ENCODE results near the gene XIRP1.

Gene XIRP1, protein sequence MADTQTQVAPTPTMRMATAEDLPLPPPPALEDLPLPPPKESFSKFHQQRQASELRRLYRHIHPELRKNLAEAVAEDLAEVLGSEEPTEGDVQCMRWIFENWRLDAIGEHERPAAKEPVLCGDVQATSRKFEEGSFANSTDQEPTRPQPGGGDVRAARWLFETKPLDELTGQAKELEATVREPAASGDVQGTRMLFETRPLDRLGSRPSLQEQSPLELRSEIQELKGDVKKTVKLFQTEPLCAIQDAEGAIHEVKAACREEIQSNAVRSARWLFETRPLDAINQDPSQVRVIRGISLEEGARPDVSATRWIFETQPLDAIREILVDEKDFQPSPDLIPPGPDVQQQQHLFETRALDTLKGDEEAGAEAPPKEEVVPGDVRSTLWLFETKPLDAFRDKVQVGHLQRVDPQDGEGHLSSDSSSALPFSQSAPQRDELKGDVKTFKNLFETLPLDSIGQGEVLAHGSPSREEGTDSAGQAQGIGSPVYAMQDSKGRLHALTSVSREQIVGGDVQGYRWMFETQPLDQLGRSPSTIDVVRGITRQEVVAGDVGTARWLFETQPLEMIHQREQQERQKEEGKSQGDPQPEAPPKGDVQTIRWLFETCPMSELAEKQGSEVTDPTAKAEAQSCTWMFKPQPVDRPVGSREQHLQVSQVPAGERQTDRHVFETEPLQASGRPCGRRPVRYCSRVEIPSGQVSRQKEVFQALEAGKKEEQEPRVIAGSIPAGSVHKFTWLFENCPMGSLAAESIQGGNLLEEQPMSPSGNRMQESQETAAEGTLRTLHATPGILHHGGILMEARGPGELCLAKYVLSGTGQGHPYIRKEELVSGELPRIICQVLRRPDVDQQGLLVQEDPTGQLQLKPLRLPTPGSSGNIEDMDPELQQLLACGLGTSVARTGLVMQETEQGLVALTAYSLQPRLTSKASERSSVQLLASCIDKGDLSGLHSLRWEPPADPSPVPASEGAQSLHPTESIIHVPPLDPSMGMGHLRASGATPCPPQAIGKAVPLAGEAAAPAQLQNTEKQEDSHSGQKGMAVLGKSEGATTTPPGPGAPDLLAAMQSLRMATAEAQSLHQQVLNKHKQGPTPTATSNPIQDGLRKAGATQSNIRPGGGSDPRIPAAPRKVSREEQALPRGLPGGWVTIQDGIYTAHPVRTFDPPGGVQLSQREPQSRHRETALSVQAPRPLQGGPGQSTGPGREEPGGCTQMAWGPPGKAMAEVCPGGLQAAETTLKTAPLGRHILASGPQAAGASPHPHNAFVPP (N-terminal part only)

DNA sequence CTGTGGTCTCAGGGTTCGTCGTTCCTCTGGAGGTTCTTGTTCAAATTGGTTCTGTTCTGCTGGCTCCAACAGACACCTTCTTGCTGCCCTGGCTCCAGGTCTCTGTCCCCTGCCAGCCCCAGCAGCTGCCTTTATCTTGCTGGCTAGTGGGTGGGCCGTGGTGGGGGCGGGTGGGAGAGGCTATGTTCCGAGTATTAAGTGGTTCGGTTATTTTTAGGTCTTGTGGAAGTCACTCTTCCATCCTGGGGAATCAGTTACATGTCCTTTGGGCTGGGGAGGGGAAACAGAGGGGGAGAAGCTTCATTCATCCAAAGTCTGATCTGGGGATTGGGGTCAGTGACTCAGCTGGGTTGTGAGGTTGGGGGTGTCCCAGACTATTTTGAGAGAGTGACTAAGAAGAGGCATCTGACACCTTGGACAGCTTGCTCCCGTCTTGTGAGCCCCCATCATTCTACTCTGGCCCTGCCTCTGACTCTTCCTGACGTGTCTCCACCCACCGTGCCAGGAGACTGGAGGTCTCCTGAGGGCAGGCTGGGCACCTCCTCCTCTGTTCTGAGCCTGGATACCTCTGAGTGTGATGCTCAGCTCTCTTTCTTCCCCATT, at the start of gene XIRP1:
Gene XIRP1 (minus strand): TSS at position 106 of the 603 bp plus-strand sequence. CDS start 3,150 bp downstream, outside the sequence.
- TF ChIP-seq EZH2 (optimal IDR thresholded peaks at IDR 0.05; ENCODE audit: low read depth, low read length): no peak
- TF ChIP-seq, protein P1, sequence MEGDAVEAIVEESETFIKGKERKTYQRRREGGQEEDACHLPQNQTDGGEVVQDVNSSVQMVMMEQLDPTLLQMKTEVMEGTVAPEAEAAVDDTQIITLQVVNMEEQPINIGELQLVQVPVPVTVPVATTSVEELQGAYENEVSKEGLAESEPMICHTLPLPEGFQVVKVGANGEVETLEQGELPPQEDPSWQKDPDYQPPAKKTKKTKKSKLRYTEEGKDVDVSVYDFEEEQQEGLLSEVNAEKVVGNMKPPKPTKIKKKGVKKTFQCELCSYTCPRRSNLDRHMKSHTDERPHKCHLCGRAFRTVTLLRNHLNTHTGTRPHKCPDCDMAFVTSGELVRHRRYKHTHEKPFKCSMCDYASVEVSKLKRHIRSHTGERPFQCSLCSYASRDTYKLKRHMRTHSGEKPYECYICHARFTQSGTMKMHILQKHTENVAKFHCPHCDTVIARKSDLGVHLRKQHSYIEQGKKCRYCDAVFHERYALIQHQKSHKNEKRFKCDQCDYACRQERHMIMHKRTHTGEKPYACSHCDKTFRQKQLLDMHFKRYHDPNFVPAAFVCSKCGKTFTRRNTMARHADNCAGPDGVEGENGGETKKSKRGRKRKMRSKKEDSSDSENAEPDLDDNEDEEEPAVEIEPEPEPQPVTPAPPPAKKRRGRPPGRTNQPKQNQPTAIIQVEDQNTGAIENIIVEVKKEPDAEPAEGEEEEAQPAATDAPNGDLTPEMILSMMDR (IDR thresholded peaks at IDR 0.05; ENCODE audit: low read length): no peak
- TF ChIP-seq EZH2phosphoT487 (IDR thresholded peaks at IDR 0.05; ENCODE audit: low read length): no peak
- H3K27ac ChIP-seq (ENCODE audit: low read length): peak within 1 kb of the TSS; percentile 46; the same call in 1 of the 2 replicates

DNA sequence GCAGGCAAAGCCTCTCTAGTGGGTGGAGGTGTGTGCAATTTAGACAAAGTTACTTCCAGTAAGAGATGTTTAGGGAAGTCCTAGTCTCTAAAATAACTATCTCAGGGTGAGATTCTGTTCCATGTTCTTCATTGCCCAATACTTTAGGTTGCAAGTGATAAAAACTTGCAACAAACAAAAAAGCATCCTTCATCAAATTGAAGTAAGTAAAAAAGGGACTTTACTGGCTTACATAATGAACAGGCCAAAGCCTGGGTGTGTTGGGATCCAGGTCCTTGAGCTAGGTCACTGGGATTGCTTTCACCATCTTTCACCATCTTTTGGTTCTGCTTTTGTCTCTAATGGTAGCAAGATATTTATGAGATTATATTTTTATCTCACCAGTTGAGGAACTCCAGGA, 49.2 kb upstream of the XIRP1 start:
- H3K27ac ChIP-seq (ENCODE audit: low read length): no peak overlapping the region
- H3K36me3 ChIP-seq (replicated peaks; ENCODE audit: insufficient read depth, low read length): no peaks in the 10 kb centered on the region
- no peaks in the 10 kb centered on the region for H3K79me2 ChIP-seq (ENCODE audit: low read length)
- H3K4me2 ChIP-seq (ENCODE audit: low read depth, low read length): no peak overlapping the region
- no peaks in the 10 kb centered on the region for H4K20me1 ChIP-seq (ENCODE audit: insufficient read depth, low read length)
- no peaks in the 10 kb centered on the region for H3K27me3 ChIP-seq (replicated peaks; ENCODE audit: insufficient read depth, low read length)
- no peak overlapping the region for H2AFZ ChIP-seq (ENCODE audit: low read length)
- H3K9me3 ChIP-seq (replicated peaks; ENCODE audit: insufficient read depth, low read length): no peaks in the 10 kb centered on the region; the same call in 1 of the 2 replicates
- no peak for DNase-seq
- no peak overlapping the region for H3K4me3 ChIP-seq (ENCODE audit: low read length)
- no peaks in the 10 kb centered on the region for H3K4me1 ChIP-seq (ENCODE audit: low read length)
- TF ChIP-seq, protein P1 (IDR thresholded peaks at IDR 0.05; ENCODE audit: low read length): no peak
- TF ChIP-seq EZH2phosphoT487 (IDR thresholded peaks at IDR 0.05; ENCODE audit: low read length) (no peak), EZH2 (optimal IDR thresholded peaks at IDR 0.05; ENCODE audit: low read depth, low read length) (no peak)
- H3F3A ChIP-seq (ENCODE audit: insufficient read depth, low read length): no peaks in the 10 kb centered on the region
- no peaks in the 10 kb centered on the region for H3K9me2 ChIP-seq (replicated peaks; ENCODE audit: insufficient read depth, low read length)
- no peak overlapping the region for H3K9ac ChIP-seq (ENCODE audit: low read length)

More for the DNA sequence above, at the start of gene XIRP1:
- peak within 1 kb of the TSS; percentile 14; the same call in 1 of the 2 replicates for H3K4me2 ChIP-seq (ENCODE audit: low read depth, low read length)
- H3F3A ChIP-seq (ENCODE audit: insufficient read depth, low read length): no peaks in the 10 kb centered on the region
- no peak within 1 kb of the TSS for H3K9ac ChIP-seq (ENCODE audit: low read length)
- H2AFZ ChIP-seq (ENCODE audit: low read length): peak within 1 kb of the TSS; percentile 51
- peaks cover 41% of the 10 kb centered on the region for H3K4me1 ChIP-seq (ENCODE audit: low read length)
- H4K20me1 ChIP-seq (ENCODE audit: insufficient read depth, low read length): no peaks in the 10 kb centered on the region
- H3K79me2 ChIP-seq (ENCODE audit: low read length): no peaks in the 10 kb centered on the region
- no peak within 1 kb of the TSS for H3K4me3 ChIP-seq (ENCODE audit: low read length)
- H3K9me2 ChIP-seq (replicated peaks; ENCODE audit: insufficient read depth, low read length): no peaks in the 10 kb centered on the region
- H3K36me3 ChIP-seq (replicated peaks; ENCODE audit: insufficient read depth, low read length): no peaks in the 10 kb centered on the region
- DNase-seq: no peak
- no peaks in the 10 kb centered on the region for H3K9me3 ChIP-seq (replicated peaks; ENCODE audit: insufficient read depth, low read length)
- no peaks in the 10 kb centered on the region for H3K27me3 ChIP-seq (replicated peaks; ENCODE audit: insufficient read depth, low read length)

DNA sequence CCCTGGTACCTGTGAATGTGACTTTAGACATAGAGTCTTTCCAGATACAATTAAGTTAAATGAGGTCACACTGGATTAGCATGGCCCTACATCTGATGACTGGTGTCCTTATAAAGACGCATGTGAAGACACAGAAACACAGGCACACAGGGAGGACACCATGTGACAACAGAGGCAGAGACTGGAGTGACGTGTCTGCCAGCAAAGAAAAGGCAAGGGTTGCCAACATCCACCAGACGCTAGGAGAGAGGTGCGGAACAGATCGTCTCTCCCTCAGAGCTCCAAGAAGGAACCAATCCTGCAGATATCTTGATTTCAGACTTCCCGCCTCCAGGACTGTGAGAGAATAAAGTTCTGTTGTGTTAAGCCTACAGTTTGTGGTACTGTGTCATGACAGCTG, 44.6 kb upstream of the XIRP1 start:
- Histone ChIP-seq H3K27me3 (replicated peaks; ENCODE audit: insufficient read depth, low read length) (no peaks in the 10 kb centered on the region), H3K4me2 (ENCODE audit: low read depth, low read length) (no peak overlapping the region), H3K9me3 (replicated peaks; ENCODE audit: insufficient read depth, low read length) (no peaks in the 10 kb centered on the region; the same call in 1 of the 2 replicates), H4K20me1 (ENCODE audit: insufficient read depth, low read length) (no peaks in the 10 kb centered on the region), H3K36me3 (replicated peaks; ENCODE audit: insufficient read depth, low read length) (no peaks in the 10 kb centered on the region), H2AFZ (ENCODE audit: low read length) (no peak overlapping the region), H3K27ac (ENCODE audit: low read length) (no peak overlapping the region), H3K79me2 (ENCODE audit: low read length) (no peaks in the 10 kb centered on the region), H3K9ac (ENCODE audit: low read length) (no peak overlapping the region), H3K4me1 (ENCODE audit: low read length) (peaks cover 30% of the 10 kb centered on the region), H3K4me3 (ENCODE audit: low read length) (no peak overlapping the region), H3F3A (ENCODE audit: insufficient read depth, low read length) (peaks cover 5% of the 10 kb centered on the region), H3K9me2 (replicated peaks; ENCODE audit: insufficient read depth, low read length) (no peaks in the 10 kb centered on the region)
- no peak for DNase-seq
- no peak for TF ChIP-seq EZH2 (optimal IDR thresholded peaks at IDR 0.05; ENCODE audit: low read depth, low read length)
- TF ChIP-seq, protein P1 (IDR thresholded peaks at IDR 0.05; ENCODE audit: low read length): no peak
- TF ChIP-seq EZH2phosphoT487 (IDR thresholded peaks at IDR 0.05; ENCODE audit: low read length): no peak

All from MM.1S (cell line).